Fibroblast of skin of back (primary cell): ENCODE data around the gene SEMA6B.

Experiments
- DNase-seq: peaks from one replicate; pipeline ENCODE4 v3.0.0-alpha.2; 2013

SEMA6B gene

GRCh38 chr19:4588291-4588761, 28.8 kb upstream of the SEMA6B start:
- no peak for DNase-seq

DNA sequence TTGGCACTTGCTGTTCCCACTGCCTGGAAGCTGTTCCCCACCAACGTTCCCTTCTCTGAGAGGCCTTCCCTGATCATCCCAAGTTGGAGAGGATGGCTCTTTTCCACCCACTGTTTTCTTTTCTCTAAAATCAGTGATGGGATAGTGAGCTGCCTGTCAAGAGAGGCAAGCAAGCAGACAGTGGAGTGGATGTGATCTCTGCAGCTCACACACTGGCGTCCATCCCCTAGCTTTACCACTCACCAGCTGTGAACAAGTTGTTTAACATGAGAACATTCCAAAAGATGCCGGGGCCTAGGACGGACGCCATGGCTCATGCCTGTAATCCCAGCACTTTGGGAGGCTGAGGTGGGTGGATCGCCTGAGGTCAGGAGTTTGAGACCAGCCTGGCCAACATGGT, 28.0 kb upstream of the SEMA6B start:
- DNase-seq: no peak

GRCh38 chr19:4586691-4587090, 27.2 kb upstream of the SEMA6B start:
- no peak for DNase-seq

DNA sequence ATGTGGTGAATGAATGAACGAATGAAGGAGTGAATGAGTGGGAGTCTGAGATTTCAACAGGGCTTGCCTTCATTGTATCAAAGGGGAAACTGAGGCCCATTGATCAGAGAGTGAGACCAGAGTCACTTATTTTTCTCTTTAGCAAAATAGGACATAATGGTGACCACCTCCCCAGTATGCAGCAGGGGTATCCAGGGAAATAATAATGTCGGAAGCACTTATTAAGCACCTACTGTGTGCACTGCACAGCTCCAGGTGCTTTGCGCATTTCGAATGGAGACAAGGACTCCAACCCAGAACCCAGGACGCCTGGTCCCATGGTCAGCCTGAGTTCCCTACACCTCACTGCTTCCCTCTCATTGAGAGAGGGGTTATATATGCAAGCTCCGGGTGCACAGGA, 26.8 kb upstream of the SEMA6B start:
- no peak for DNase-seq

GRCh38 chr19:4585556-4585955, 26.1 kb upstream of the SEMA6B start:
- no peak for DNase-seq

DNA sequence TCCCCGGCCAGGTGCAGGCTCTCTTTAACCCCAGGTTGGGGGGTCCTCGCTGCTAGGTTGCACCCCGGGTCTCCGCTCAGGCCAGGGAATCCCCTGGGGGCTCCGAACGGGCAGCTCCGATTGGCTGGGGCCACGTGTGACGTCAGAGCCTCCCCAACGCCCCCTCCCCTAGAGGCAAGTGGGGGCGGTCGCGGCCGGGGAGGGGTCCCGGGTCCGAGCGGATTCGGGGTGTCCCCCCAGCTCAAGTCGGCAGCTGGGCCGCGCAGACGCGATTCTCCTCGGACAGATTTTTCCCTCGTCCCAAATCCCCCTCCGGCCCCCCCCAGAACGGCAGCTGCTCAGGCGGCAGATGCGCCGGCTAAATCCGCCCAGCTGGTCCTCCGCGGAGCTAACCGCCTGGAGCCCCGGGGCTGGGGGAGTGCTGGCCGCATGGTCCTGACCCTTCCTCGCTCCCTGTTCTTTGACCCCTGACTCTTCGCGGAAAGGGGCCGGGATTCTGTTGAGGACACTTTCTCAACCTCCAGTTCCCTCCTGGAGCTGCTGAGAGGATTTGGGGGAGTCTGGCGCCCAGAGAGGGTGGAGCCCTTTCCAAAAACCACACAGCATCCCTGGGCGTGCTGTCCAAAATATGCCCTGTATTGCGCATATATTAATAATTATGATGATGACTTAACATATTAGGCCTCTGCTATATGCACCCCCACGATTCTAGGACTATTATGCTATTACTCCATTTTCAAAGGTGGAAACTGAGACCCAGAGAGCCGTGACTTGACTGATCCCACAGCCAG, 25.4 kb upstream of the SEMA6B start:
- no peak for DNase-seq

DNA sequence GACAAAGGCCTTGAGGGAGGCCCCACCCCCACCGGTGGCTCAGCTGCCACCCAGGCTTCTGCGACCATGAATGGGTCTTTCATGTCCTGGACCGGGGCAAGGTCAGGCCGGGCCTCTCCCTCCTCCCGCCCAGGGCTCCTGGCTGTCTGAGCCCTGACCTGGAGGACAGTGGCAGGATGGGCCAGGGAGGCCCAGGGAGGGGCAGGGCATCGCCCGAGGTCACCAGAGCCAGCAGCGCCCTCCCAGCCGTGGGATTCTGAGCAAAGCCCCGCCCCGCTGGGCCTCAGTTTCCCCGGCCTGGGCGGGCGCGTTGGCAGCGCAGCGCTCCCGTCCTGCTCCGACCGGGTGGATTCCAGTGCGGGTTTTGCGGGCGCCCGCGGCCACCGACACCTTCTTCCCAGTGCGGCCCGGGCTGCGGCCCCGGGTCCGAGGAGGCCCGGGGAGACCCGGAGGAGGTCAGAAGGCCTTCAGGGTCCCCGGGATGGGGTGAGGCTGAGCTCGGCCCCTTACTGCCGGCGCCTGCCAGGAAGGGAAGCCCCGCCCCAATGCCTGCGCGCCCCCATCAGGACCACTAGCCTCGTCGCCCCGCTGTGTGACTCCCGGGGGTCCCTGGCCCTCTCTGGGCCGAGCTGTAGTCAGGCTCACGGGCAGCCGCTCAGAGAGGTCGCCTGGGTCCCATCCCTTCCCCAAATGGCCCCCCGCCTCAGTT, 24.6 kb upstream of the SEMA6B start:
- DNase-seq: peak; percentile 32

DNA sequence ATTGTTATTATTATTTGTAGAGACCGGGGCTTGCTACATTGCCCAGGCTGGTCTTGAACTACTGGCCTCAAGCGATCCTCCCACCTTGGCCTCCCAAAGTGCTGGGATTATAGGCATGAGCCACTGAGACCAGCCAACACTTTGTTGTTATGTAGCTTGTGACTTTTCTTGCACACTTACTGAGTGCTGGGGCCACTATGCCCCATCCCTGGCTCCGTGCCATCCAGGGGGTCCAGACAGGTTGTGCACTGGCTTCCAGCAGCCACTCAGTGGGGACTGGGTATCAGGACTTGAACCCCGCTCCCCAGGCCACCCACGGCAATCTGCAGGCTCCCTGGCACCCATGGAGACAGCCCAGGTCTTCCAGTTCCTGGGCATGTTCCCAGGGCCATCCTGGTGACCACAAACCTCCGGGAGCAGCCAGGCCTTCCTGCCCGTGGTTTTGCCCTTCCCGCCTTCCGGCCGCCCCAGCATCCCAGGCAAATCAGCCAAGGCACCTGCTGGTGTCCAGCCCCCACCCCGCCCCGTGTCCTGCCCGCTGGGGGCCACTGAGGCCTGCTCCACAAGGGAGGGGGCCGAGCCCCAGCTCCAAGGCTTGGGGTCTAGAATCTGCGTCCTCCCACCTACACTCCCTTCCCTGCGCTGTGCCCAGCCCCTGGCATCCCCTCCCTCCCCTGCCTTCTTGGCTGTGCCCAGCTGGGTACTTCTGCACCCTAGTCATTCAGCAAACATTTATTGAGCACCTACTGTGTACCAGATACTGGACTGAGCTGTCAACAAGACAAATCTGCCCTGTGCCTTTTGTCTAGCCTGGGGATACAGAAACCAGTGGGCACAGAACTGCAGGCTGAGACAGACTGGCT, 23.7 kb upstream of the SEMA6B start:
- no peak for DNase-seq

DNA sequence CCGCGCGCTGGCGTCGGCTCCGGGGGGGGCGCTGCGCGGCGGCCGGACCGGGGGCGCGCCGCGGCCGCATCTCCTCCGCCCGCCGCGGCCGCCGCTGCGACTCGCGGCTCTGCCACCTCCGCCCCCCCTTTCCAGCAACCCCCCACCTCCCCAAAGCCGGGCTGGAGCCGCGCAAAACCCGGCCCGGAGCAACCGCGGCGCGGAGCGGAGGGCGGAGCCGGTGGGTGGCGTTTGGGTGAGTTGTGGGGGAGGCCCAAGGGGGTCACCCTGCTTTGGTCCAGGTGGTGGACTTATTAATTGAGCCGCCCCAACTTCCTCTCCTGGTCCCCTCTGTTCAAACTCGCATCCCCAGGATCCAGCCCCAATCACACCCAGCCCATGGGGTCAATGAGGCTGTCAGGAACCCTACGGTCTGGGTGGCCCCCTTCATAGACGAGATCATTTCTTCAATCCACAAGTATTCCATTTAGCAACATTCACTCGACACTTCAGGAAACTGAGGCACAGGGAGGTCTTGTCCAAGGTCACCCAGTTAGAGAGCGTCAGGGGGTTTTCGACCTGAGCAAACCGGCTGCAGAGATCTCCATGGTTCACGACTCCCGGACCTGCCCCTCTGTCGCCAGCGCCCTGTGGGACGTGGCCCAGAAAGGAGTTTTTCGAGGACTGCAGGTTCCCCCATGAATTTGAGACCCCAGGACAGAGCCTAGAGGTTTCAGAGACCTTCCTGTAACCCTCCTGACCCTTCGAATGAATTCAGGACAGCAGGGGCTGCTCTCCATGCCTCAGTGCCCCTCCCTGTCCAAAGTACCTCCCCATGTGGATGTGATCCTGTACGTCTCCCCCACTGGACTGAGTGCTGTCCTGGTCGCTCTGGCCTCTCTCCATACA, 22.4 kb upstream of the SEMA6B start:
- DNase-seq: no peak

- no peak for DNase-seq
Measured at GRCh38 chr19:4580961-4581665, 21.6 kb upstream of the SEMA6B start.

DNA sequence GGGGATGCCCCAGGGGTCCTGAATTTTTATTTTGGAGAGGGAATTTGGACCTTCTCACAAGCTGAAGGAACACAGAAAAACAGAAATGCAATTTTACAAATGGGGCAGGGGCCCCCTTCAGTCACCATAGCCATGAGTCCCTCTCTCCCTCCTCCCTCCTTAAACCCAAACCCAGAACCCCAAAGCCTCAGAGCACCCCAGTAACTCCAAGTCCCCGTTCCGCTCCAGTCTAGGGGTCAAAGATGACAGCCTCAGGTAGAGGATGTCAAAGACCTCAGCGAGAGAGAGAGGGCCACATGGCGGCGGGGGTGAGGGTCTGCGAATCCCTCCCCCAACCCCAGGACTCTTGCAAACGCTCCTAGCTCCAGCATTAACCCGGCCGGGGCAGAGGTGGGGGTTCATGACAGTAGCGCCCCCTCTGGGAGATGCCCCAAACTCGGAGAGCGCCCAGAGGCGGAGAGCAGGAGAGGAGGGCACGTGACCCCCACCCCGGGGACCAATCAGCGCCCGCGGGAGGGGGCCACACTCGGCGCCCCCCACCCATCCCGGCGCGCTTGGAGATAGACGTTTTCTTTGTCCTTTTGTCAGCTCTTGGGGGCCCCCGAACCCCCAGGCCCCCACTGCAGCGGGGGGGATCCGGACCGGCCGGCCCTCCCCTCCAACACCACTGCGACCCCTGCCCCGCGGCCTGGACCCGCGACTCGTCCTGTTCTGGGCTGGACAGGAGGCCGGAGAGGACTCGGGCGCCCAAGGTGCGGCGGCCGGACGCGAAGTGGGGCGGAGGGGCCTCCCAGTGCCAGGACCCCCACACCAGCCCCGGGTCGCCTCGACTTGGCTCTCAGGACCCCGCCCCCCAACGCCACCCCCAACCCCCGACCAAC, 20.8 kb upstream of the SEMA6B start:
- no peak for DNase-seq

GRCh38 chr19:4579389-4579788, 19.9 kb upstream of the SEMA6B start:
- DNase-seq: no peak

- DNase-seq: no peak
Measured at GRCh38 chr19:4578552-4579248, 19.2 kb upstream of the SEMA6B start.

DNA sequence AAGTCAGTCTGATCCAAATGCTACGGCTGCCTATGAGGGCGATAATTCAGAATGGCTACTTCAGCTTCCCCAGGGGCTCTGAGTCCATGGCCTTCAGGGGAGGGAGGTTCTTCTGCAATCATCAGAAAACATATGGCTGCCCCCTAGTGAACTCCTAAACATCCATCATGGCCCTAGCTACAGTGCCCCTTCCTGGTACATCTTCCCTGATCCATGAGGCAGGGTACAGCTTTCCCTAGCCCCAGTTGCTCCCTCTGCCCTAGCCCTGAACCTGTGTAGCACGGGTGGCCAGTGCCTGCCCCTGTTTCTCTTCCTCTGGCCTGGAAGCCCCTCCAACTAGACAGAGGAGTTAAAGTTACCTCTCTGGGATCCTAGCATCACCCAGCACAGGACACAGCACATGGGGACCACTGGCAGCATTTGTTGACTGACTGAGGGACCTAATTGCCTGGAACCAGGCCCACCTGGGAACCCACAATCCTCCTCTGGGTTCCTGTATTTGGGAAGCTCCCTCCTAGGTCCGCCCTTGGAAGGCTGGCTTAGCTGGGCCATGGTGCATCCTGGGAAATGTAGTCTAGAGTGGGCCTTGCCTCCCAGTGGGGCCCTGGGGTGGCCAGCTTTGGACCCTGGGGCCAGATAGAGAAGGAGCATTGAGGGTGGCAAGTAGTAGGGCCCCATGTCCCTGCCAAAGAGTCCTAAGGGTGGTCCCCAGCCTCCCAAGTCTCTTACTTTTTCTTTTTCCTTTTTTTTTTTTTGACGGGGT, 17.7 kb upstream of the SEMA6B start:
- no peak for DNase-seq

- DNase-seq: peak; percentile 66
Measured at GRCh38 chr19:4576016-4576933, 16.8 kb upstream of the SEMA6B start.

- DNase-seq: peak; percentile 97
Measured at GRCh38 chr19:4575267-4576015, 16.0 kb upstream of the SEMA6B start.

GRCh38 chr19:4573682-4574081, 14.2 kb upstream of the SEMA6B start:
- DNase-seq: no peak
